KMS-11 (cell line): Measurements from ENCODE around the gene NFKBIL1.

Experiments used
- H2AFZ ChIP-seq: fragments of 200-600 bp; sonication (generic); 2 replicates; pipeline ENCODE4 v1.6.1; 2016; ENCODE audit warnings: antibody characterized with exemption, mixed run types, low read depth
- H3K27ac ChIP-seq: fragments of 200-600 bp; sonication (generic); 2 replicates; pipeline ENCODE4 v1.6.1; 2016; ENCODE audit warnings: mild to moderate bottlenecking, mixed run types
- H3K27me3 ChIP-seq: fragments of 200-600 bp; sonication (generic); 2 replicates; pipeline ENCODE4 v1.6.1; 2017; ENCODE audit warnings: mild to moderate bottlenecking, low read depth, mixed run types, moderate library complexity; ENCODE audit not compliant: insufficient read depth
- H3K36me3 ChIP-seq: fragments of 200-600 bp; sonication (generic); 2 replicates; pipeline ENCODE4 v1.6.1; 2017; ENCODE audit warnings: mild to moderate bottlenecking, mixed run types; ENCODE audit not compliant: insufficient read depth
- H3K4me1 ChIP-seq: fragments of 200-600 bp; sonication (generic); 2 replicates; pipeline ENCODE4 v1.6.1; 2016; ENCODE audit warnings: mild to moderate bottlenecking, low read depth, mixed run types; ENCODE audit not compliant: poor library complexity, severe bottlenecking
- H3K4me2 ChIP-seq: fragments of 200-600 bp; sonication (generic); 2 replicates; pipeline ENCODE4 v1.7.0; 2016; ENCODE audit warnings: mild to moderate bottlenecking, mixed run types
- H3K4me3 ChIP-seq: fragments of 200-600 bp; sonication (generic); IDR thresholded peaks from 2 replicates; pipeline ENCODE4 v1.6.1; 2017; ENCODE audit warnings: low read depth, low read length, mixed read lengths; ENCODE audit not compliant: insufficient read depth
- H3K79me2 ChIP-seq: fragments of 200-600 bp; sonication (generic); 2 replicates; pipeline ENCODE4 v1.6.1; 2016; ENCODE audit warnings: low read depth, mixed run types; ENCODE audit not compliant: insufficient read depth
- H3K9ac ChIP-seq: fragments of 200-600 bp; sonication (generic); 2 replicates; pipeline ENCODE4 v1.6.1; 2016; ENCODE audit warnings: mild to moderate bottlenecking, mixed run types
- H4K20me1 ChIP-seq: fragments of 200-600 bp; sonication (generic); 2 replicates; pipeline ENCODE4 v1.6.1; 2016; ENCODE audit warnings: mild to moderate bottlenecking, mixed run types; ENCODE audit not compliant: insufficient read depth
- TF ChIP-seq, protein P1 (sequence below): fragments of 200-600 bp; sonication (generic); conservative IDR thresholded peaks from 2 replicates; pipeline ENCODE4 v1.6.1; 2017; ENCODE audit warnings: low read depth, mild to moderate bottlenecking, antibody characterized with exemption, low read length, moderate library complexity, mixed read lengths

The NFKBIL1 gene

GRCh38 chr6:31577579-31577966, 30.2 kb downstream of the NFKBIL1 start:
- no peaks in the 10 kb centered on the region for H4K20me1 ChIP-seq
- no peaks in the 10 kb centered on the region for H3K79me2 ChIP-seq
- H3K27ac ChIP-seq, result no peak overlapping the region
- peaks cover 20% of the 10 kb centered on the region for H3K4me1 ChIP-seq
- H3K9ac ChIP-seq, result no peak overlapping the region
- no peaks in the 10 kb centered on the region for H3K36me3 ChIP-seq
- TF ChIP-seq, protein P1, sequence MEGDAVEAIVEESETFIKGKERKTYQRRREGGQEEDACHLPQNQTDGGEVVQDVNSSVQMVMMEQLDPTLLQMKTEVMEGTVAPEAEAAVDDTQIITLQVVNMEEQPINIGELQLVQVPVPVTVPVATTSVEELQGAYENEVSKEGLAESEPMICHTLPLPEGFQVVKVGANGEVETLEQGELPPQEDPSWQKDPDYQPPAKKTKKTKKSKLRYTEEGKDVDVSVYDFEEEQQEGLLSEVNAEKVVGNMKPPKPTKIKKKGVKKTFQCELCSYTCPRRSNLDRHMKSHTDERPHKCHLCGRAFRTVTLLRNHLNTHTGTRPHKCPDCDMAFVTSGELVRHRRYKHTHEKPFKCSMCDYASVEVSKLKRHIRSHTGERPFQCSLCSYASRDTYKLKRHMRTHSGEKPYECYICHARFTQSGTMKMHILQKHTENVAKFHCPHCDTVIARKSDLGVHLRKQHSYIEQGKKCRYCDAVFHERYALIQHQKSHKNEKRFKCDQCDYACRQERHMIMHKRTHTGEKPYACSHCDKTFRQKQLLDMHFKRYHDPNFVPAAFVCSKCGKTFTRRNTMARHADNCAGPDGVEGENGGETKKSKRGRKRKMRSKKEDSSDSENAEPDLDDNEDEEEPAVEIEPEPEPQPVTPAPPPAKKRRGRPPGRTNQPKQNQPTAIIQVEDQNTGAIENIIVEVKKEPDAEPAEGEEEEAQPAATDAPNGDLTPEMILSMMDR, result no peak
- no peak overlapping the region for H3K4me2 ChIP-seq
- peaks cover 54% of the 10 kb centered on the region for H3K27me3 ChIP-seq
- H2AFZ ChIP-seq, result no peak overlapping the region
- H3K4me3 ChIP-seq, result no peak overlapping the region

GRCh38 chr6:31578184-31579118, 31.0 kb downstream of the NFKBIL1 start:
- peaks cover 50% of the 10 kb centered on the region for H3K27me3 ChIP-seq
- H3K4me1 ChIP-seq, result peaks cover 25% of the 10 kb centered on the region
- H4K20me1 ChIP-seq, result no peaks in the 10 kb centered on the region
- no peaks in the 10 kb centered on the region for H3K36me3 ChIP-seq
- no peak overlapping the region for H3K27ac ChIP-seq
- TF ChIP-seq, protein P1, result no peak
- H3K4me2 ChIP-seq, result no peak overlapping the region
- no peak overlapping the region for H2AFZ ChIP-seq
- no peaks in the 10 kb centered on the region for H3K79me2 ChIP-seq
- H3K9ac ChIP-seq, result no peak overlapping the region
- H3K4me3 ChIP-seq, result no peak overlapping the region

DNA sequence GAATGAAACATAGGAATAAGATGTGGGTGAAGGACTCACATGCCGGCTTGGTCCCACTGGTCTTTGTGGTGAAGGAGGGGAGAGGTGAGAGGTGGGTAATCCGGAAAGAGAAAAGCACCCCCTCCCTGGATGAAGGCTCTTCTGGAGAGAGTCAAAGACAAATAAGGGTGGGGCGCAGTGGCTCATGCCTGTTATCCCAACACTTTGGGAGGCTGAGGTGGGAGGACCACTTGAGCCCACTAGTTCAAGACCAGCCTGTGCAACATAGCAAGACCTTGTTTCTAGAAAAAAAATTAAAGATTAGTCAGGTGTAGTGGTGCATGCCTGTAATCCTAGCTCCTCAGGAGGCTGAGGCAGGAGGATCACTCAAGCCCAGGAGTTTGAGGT, 31.7 kb downstream of the NFKBIL1 start:
- H3K27me3 ChIP-seq, result peaks cover 44% of the 10 kb centered on the region
- H2AFZ ChIP-seq, result no peak overlapping the region
- TF ChIP-seq, protein P1, result no peak
- no peak overlapping the region for H3K4me3 ChIP-seq
- no peak overlapping the region for H3K9ac ChIP-seq
- peaks cover 25% of the 10 kb centered on the region for H3K4me1 ChIP-seq
- no peaks in the 10 kb centered on the region for H3K36me3 ChIP-seq
- no peak overlapping the region for H3K4me2 ChIP-seq
- H3K79me2 ChIP-seq, result no peaks in the 10 kb centered on the region
- no peak overlapping the region for H3K27ac ChIP-seq
- H4K20me1 ChIP-seq, result no peaks in the 10 kb centered on the region

DNA sequence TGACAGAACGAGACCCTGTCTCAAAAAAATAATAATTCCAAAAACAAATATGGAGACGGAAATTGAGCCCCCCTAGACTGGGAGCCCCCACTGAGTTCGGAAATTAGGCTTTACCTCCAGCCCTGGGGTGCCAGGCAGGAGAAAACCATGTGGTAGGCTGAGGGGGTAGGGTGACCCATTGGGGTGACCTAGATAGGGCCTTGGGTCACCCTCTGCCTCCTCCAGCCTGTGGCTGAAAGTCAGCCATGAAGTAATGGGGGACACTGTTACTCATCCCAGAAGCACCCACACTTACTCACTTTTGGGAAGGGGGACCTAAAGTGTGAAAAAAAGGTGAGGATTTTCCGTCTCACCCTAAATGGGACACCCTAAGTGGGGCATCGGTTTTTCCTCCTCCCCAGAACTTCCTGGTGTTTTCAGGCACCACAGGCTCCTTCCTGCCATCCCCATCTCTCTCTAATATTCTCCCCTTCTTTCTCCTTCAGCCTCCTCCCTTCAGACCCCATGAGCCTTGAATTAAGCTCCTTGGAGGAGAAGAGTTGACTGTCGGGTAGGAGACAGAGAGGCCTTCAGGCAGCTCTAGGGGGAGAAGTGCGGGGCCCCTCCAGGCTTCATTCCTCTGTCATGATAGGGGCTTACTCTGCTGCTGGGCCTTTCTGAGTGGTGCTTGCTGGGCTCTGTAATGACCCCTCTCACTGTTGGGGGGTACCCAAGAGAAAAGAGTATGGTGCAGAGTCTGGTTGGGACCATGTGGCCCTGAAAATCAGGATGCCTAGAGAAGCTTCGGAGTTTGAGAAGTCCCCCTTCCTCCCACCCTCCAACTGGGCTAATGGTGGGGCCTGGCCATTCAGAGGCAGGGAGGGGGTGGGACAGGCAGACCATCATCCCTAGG, 32.4 kb downstream of the NFKBIL1 start:
- Histone ChIP-seq H3K9ac (no peak overlapping the region), H4K20me1 (no peaks in the 10 kb centered on the region), H3K79me2 (no peaks in the 10 kb centered on the region), H3K27me3 (peaks cover 37% of the 10 kb centered on the region), H3K27ac (no peak overlapping the region), H3K4me1 (peaks cover 25% of the 10 kb centered on the region), H3K4me3 (no peak overlapping the region), H3K36me3 (no peaks in the 10 kb centered on the region), H3K4me2 (no peak overlapping the region), H2AFZ (no peak overlapping the region)
- TF ChIP-seq, protein P1, result no peak
